H1 (cell line): ENCODE data around the gene PCYT2. TPM values are rescaled to one million over a fixed set of nuclear protein-coding genes. Genes with fewer than 3 reads are reported as not detected.

Experiments used
- POLR2A ChIP-seq, 2 experiments: IDR thresholded peaks; 1 replicate in 1 of 2; 2 replicates in 1 of 2; pipeline ENCODE4 v1.6.1; 2011; ENCODE audit warnings: low read depth in 2 of 2, low read length in 2 of 2, mild to moderate bottlenecking in 2 of 2; ENCODE audit errors: control extremely low read depth in 1 of 2
- SRF ChIP-seq: IDR thresholded peaks from 2 replicates; pipeline ENCODE4 v1.6.1; 2011; ENCODE audit warnings: mild to moderate bottlenecking, low read depth, low read length, moderate library complexity
- polyA plus RNA-seq, 7 experiments: library from polyadenylated mRNA; depleted of rRNA in 3 of 7; stranded (reverse) in 5 of 7; unstranded in 2 of 7; fragments of >200 nt in 5 of 7; fragments of 200-250 nt in 2 of 7; gene quantifications; 1 replicate in 5 of 7; 2 replicates in 1 of 7; 4 replicates in 1 of 7; pipeline versions ENCODE4 v1.2.1 to v1.2.3, GENCODE V29; 2011 to 2013; ENCODE audit warnings: missing spikeins in 2 of 7, mixed read lengths in 2 of 7
- total RNA-seq: library from RNA; stranded (reverse); fragmentation: NEBNext Ultra II Directional; extraction: Animal tissue kit (Norgen Biotek cat#: 25700); gene quantifications from 2 replicates; pipeline ENCODE4 v1.2.1, GENCODE V29; 2021

Gene PCYT2
- total and polyA plus RNA-seq, 2 of the 8 experiments (the other 6 are each of a cell fraction or from before 2014, with no cell fraction given), result 29.9 to 31.3 TPM

GRCh38 chr17:81921537-81921862 lies 10.3 kb upstream of the PCYT2 start (continued):
- TF ChIP-seq SRF (no peak), POLR2A (IDR thresholded peaks at IDR 0.05; ENCODE audit: control extremely low read depth in 1 of 2, low read depth in 2 of 2, low read length in 2 of 2) (no peak)
